SU-DHL-6 (cell line): Measurements from ENCODE around the gene KSR1.

Source experiments
- H2AFZ ChIP-seq: fragments of 200-600 bp; sonication (generic); 2 replicates; pipeline ENCODE4 v1.6.1; 2014; ENCODE audit warnings: low read depth, mild to moderate bottlenecking, moderate library complexity, mixed read lengths, antibody characterized with exemption, low read length; ENCODE audit not compliant: severe bottlenecking
- H3F3A ChIP-seq: fragments of 200-600 bp; shearing (Covaris generic); 2 replicates; pipeline ENCODE4 v1.6.0; 2016; ENCODE audit warnings: antibody characterized with exemption, mild to moderate bottlenecking; ENCODE audit not compliant: insufficient read depth
- H3K27ac ChIP-seq: fragments of 200-600 bp; sonication (generic); 2 replicates; pipeline ENCODE4 v1.5.1; 2016; ENCODE audit warnings: low read depth, mild to moderate bottlenecking, low read length, moderate library complexity, mixed read lengths
- H3K27me3 ChIP-seq: fragments of 200-600 bp; sonication (generic), shearing (Covaris generic); 2 replicates; pipeline ENCODE4 v1.6.0; 2014; ENCODE audit warnings: mild to moderate bottlenecking, low read length
- H3K36me3 ChIP-seq: fragments of 200-600 bp; sonication (generic); 2 replicates; pipeline ENCODE4 v1.6.1; 2014; ENCODE audit warnings: mild to moderate bottlenecking, low read length, mixed read lengths
- H3K4me2 ChIP-seq: fragments of 300-600, 200-600 bp; shearing (Covaris generic), sonication (generic); 2 replicates; pipeline ENCODE4 v1.6.0; 2014; ENCODE audit warnings: low read length, low read depth, mild to moderate bottlenecking; ENCODE audit not compliant: poor library complexity, severe bottlenecking
- H3K4me3 ChIP-seq: fragments of 200-600 bp; sonication (generic); 2 replicates; pipeline ENCODE4 v1.5.1; 2014; ENCODE audit warnings: antibody characterized with exemption, low read length, mild to moderate bottlenecking, mixed read lengths; ENCODE audit not compliant: insufficient read depth, poor library complexity, severe bottlenecking
- H3K79me2 ChIP-seq: fragments of 200-600 bp; sonication (generic); 2 replicates; pipeline ENCODE4 v1.6.1; 2014; ENCODE audit warnings: mild to moderate bottlenecking, low read length, moderate library complexity; ENCODE audit not compliant: insufficient read depth
- H3K9ac ChIP-seq: fragments of 200-600 bp; sonication (generic); 2 replicates; pipeline ENCODE4 v1.7.0; 2014; ENCODE audit warnings: mild to moderate bottlenecking, low read length
- H3K9me2 ChIP-seq: fragments of 200-600 bp; sonication (generic); replicated peaks from 2 replicates; pipeline ENCODE4 v1.6.1; 2014; ENCODE audit warnings: low read length; ENCODE audit not compliant: insufficient read depth
- H3K9me3 ChIP-seq: fragments of 200-600 bp; sonication (generic); 2 replicates; pipeline ENCODE4 v1.6.1; 2014; ENCODE audit warnings: low read length, mixed read lengths; ENCODE audit not compliant: insufficient read depth
- H4K20me1 ChIP-seq: fragments of 200-600 bp; sonication (generic); 2 replicates; pipeline ENCODE4 v1.6.1; 2014; ENCODE audit warnings: low read depth, mild to moderate bottlenecking, antibody characterized with exemption, low read length, moderate library complexity, mixed read lengths
- EZH2phosphoT487 ChIP-seq: fragments of 200-600 bp; sonication (generic), shearing (Covaris generic); conservative IDR thresholded peaks from 2 replicates; pipeline ENCODE4 v1.6.1; 2018; ENCODE audit warnings: mild to moderate bottlenecking, antibody characterized with exemption, low read length, moderate library complexity, mixed read lengths
- TF ChIP-seq, protein P1 (sequence below): fragments of 200-600 bp; sonication (generic); IDR thresholded peaks from one replicate; pipeline ENCODE4 v1.5.1; 2017; ENCODE audit warnings: antibody characterized with exemption, mild to moderate bottlenecking, low read length, moderate library complexity; ENCODE audit not compliant: insufficient read depth, poor library complexity, severe bottlenecking

KSR1 gene

DNA sequence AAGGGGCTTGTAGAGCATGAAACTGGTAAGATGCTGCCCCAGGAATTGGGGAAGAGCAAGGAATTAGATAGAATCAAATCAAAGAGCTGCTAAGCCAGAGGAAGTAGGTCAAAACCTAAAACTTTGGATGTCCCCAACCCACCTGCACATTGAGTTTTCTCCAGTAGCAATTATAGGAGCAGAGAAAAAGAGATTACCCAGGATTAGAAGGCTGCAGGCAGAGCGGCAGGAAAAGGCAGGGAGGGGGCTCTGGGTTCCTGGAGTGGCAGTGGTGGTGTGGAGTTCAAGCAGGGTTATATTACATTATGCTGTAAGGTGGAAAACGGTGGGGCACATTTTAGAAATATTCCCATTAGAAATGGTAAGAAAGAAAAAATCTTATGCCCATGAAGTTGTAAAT, 68.3 kb downstream of the KSR1 start:
- Histone ChIP-seq H3K36me3 (no peaks in the 10 kb centered on the region), H3K4me2 (no peak overlapping the region), H3K27me3 (no peaks in the 10 kb centered on the region), H3K9me3 (no peaks in the 10 kb centered on the region), H3K9me2 (no peaks in the 10 kb centered on the region), H4K20me1 (no peaks in the 10 kb centered on the region), H3K27ac (no peak overlapping the region), H3K9ac (no peak overlapping the region), H3K79me2 (no peaks in the 10 kb centered on the region), H3K4me3 (no peak overlapping the region), H3F3A (no peaks in the 10 kb centered on the region), H2AFZ (no peak overlapping the region)
- TF ChIP-seq, protein P1, sequence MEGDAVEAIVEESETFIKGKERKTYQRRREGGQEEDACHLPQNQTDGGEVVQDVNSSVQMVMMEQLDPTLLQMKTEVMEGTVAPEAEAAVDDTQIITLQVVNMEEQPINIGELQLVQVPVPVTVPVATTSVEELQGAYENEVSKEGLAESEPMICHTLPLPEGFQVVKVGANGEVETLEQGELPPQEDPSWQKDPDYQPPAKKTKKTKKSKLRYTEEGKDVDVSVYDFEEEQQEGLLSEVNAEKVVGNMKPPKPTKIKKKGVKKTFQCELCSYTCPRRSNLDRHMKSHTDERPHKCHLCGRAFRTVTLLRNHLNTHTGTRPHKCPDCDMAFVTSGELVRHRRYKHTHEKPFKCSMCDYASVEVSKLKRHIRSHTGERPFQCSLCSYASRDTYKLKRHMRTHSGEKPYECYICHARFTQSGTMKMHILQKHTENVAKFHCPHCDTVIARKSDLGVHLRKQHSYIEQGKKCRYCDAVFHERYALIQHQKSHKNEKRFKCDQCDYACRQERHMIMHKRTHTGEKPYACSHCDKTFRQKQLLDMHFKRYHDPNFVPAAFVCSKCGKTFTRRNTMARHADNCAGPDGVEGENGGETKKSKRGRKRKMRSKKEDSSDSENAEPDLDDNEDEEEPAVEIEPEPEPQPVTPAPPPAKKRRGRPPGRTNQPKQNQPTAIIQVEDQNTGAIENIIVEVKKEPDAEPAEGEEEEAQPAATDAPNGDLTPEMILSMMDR, result no peak
- no peak for TF ChIP-seq EZH2phosphoT487

DNA sequence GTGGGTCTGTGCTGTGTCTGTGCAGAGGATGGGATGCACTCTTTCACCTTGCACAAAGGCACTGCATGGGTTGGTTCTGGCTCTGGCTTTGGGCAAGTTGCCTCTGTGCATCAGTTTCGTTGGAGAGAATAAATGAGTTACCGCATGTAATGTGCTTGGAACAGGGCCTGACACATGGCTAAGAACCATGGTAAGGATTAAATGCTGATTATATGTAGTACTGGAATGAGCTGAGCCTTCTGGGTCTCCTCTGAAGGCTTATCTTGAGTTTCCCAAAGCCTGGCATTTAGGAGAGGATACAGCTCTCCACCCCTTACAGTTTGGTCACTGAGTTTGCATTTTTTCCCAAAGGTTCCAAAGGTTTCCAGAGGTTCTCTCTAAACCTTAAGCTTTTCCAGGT, 69.1 kb downstream of the KSR1 start:
- no peaks in the 10 kb centered on the region for H3K79me2 ChIP-seq
- H3K4me2 ChIP-seq, result no peak overlapping the region
- H3K27me3 ChIP-seq, result no peaks in the 10 kb centered on the region
- H3K36me3 ChIP-seq, result no peaks in the 10 kb centered on the region
- H3K9ac ChIP-seq, result no peak overlapping the region
- TF ChIP-seq EZH2phosphoT487, result no peak
- TF ChIP-seq, protein P1, result no peak
- H3K27ac ChIP-seq, result no peak overlapping the region
- H2AFZ ChIP-seq, result no peak overlapping the region
- no peaks in the 10 kb centered on the region for H3K9me2 ChIP-seq
- no peak overlapping the region for H3K4me3 ChIP-seq
- H3F3A ChIP-seq, result no peaks in the 10 kb centered on the region
- H3K9me3 ChIP-seq, result no peaks in the 10 kb centered on the region
- no peaks in the 10 kb centered on the region for H4K20me1 ChIP-seq

DNA sequence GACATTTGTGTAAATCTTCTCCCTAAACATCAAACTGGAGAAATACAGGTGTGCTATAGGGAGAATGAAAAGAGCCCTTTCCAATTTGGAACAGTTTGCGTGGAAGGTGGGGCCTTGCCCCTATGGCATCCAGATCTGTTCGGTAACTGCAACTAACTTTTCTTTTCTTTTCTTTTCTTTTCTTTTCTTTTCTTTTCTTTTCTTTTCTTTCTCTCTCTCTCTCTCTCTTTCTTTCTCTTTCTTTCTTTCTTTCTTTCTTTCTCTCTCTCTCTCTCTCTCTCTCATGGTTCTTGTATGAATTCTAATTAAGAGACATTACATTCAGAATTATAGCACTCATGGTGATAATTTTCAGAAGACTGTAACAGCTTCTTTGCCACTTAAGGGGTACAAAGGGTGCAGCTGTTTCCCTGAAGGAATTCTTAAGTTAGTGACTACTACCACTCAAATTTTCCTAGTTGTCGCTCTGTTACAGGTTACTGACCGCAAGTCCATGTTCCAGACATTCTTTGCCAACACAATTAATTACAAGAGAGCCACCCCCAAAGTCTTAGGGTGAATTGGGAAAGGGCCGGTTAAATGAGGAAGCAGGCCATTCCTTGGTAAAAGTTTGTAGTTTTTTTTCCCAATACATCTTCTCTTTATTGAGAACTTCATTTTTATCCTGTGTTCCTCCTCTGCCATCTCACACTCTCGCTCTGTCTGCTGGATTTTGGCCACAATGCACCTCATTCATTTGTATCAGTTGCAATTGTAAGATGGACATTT, 69.8 kb downstream of the KSR1 start:
- Histone ChIP-seq H2AFZ (no peak overlapping the region), H3K9me2 (no peaks in the 10 kb centered on the region), H3K9ac (no peak overlapping the region), H3K4me3 (no peak overlapping the region), H3K9me3 (no peaks in the 10 kb centered on the region), H4K20me1 (no peaks in the 10 kb centered on the region), H3K4me2 (no peak overlapping the region), H3K27ac (no peak overlapping the region), H3K27me3 (no peaks in the 10 kb centered on the region), H3F3A (no peaks in the 10 kb centered on the region), H3K79me2 (no peaks in the 10 kb centered on the region), H3K36me3 (no peaks in the 10 kb centered on the region)
- no peak for TF ChIP-seq EZH2phosphoT487
- TF ChIP-seq, protein P1, result no peak
